ENCODE measurements around the gene METTL24. TPM values are rescaled to one million over a fixed set of nuclear protein-coding genes. Genes with fewer than 3 reads are reported as not detected.

Gene METTL24
- total and polyA plus RNA-seq, 2 of the 8 experiments (the other 6 are each of a cell fraction or from before 2014, with no cell fraction given), result 0.30 to 0.39 TPM

- no peak for TF ChIP-seq CHD7 (IDR thresholded peaks at IDR 0.05; ENCODE audit: insufficient replicate concordance, low read length)
- TF ChIP-seq EGR1 (IDR thresholded peaks at IDR 0.05; ENCODE audit: borderline replicate concordance, low read depth, low read length), result no peak
- TF ChIP-seq RAD21 (IDR thresholded peaks at IDR 0.05 in 1 of 2, conservative IDR thresholded peaks at IDR 0.05 in 1 of 2; ENCODE audit: low read depth in 2 of 2, low read length in 2 of 2), result peak; percentile 2 to 31; a peak in 1 of 4 replicates
Observed at GRCh38 chr6:110392727-110393126, 34.6 kb upstream of the METTL24 start (continued).
